HCT116 (cell line): ENCODE data around the gene ZNF334. TPM values are rescaled to one million over a fixed set of nuclear protein-coding genes. Genes with fewer than 3 reads are reported as not detected.
A peak's percentile ranks its signal among the peaks of the same experiment; 100 is the strongest.

ENCODE experiments used
- ATAC-seq: fragments of 200-7000 bp; cut with Tn5 transposase; 2 replicates; pipeline ENCODE4 v1.9.1; 2020; ENCODE audit warnings: mild to moderate bottlenecking, moderate library complexity
- BruUV-seq: library from RNA; stranded (reverse); fragments of 400-500 nt; replicated peaks from 2 replicates; lab custom pipeline; 2021; lab: Mats Ljungman, UMichigan
- CTCF ChIA-PET: fragments of 300-600 bp; sonication (Branson Sonifier 250); formaldehyde crosslinking; loops from one replicate; lab custom pipeline; 2021; ENCODE audit warnings: antibody characterized with exemption; lab: Charles Lee
- POLR2A ChIA-PET: fragments of 300-600, 350-600 bp; sonication (Branson Sonifier 250); formaldehyde crosslinking; loops from one replicate; lab custom pipeline; 2021; ENCODE audit warnings: antibody characterized with exemption; lab: Charles Lee
- RAD21 ChIA-PET, 2 experiments: fragments of 300-600 bp; sonication (Branson Sonifier 250); formaldehyde crosslinking; loops; one replicate each; lab custom pipeline; 2023; ENCODE audit warnings: low total read pairs in 2 of 2; ENCODE audit not compliant: uncharacterized antibody in 2 of 2, unreplicated experiment in 2 of 2, low non-redundant PET in 1 of 2; lab: Charles Lee
- DNase-seq: peaks from one replicate; pipeline ENCODE4 v3.0.0-alpha.2; 2010; ENCODE audit warnings: low read depth, low spot score
- H2AFZ ChIP-seq: fragments of 200-600 bp; shearing (Covaris generic), sonication (generic); 2 replicates; pipeline ENCODE4 v1.6.1; 2017; ENCODE audit warnings: low read depth, mixed run types, mixed read lengths, antibody characterized with exemption, low read length; ENCODE audit not compliant: poor library complexity, severe bottlenecking
- H3K27ac ChIP-seq: 2 replicates; pipeline ENCODE4 v1.5.1; 2012; ENCODE audit warnings: low read depth, low read length
- H3K27me3 ChIP-seq: fragments of 200-600 bp; sonication (generic); 2 replicates; pipeline ENCODE4 v1.6.1; 2016; ENCODE audit warnings: mixed run types, low read length, mixed read lengths; ENCODE audit not compliant: insufficient read depth
- H3K36me3 ChIP-seq, 2 experiments: fragments of 200-500 bp in 1 of 2; fragments of 200-600 bp in 1 of 2; sonication (Bioruptor generic) in 1 of 2; sonication (generic) in 1 of 2; 2 replicates each; pipeline versions ENCODE4 v1.5.1 to v1.6.1; 2014 to 2016; ENCODE audit warnings: low read length in 2 of 2, inconsistent platforms in 1 of 2, mixed read lengths in 1 of 2, mixed run types in 1 of 2; ENCODE audit not compliant: insufficient read depth in 2 of 2, control insufficient read depth in 1 of 2
- H3K4me1 ChIP-seq, 2 experiments: fragments of 200-600 bp in 1 of 2; sonication (generic) in 1 of 2; 2 replicates each; pipeline versions ENCODE4 v1.5.1 to v1.6.1; 2012 to 2017; ENCODE audit warnings: low read length in 2 of 2, inconsistent platforms in 1 of 2, mild to moderate bottlenecking in 1 of 2, mixed read lengths in 1 of 2, mixed run types in 1 of 2, moderate library complexity in 1 of 2; ENCODE audit not compliant: insufficient read depth in 2 of 2, control insufficient read depth in 1 of 2
- H3K4me2 ChIP-seq: fragments of 200-600 bp; sonication (generic); 2 replicates; pipeline ENCODE4 v1.6.1; 2017; ENCODE audit warnings: mixed run types, low read length, mixed read lengths
- H3K4me3 ChIP-seq, 2 experiments: fragments of 200-600 bp in 1 of 2; sonication (generic) in 1 of 2; replicated peaks in 1 of 2; 2 replicates each; pipeline ENCODE4 v1.5.1; 2011 to 2016; ENCODE audit warnings: low read length in 2 of 2, control low read depth in 1 of 2, low read depth in 1 of 2, mild to moderate bottlenecking in 1 of 2, mixed read lengths in 1 of 2, mixed run types in 1 of 2
- H3K79me2 ChIP-seq: fragments of 200-600 bp; sonication (generic); 2 replicates; pipeline ENCODE4 v1.6.1; 2017; ENCODE audit warnings: mild to moderate bottlenecking, mixed run types, low read length, moderate library complexity, mixed read lengths; ENCODE audit not compliant: insufficient read depth
- H3K9ac ChIP-seq: fragments of 200-600 bp; sonication (generic); 2 replicates; pipeline ENCODE4 v1.6.1; 2016; ENCODE audit warnings: low read length, mixed read lengths
- H3K9me2 ChIP-seq: fragments of 200-600 bp; sonication (generic), shearing (Covaris generic); 2 replicates; pipeline ENCODE4 v1.6.1; 2017; ENCODE audit warnings: mixed run types, mild to moderate bottlenecking, moderate library complexity; ENCODE audit not compliant: insufficient read depth
- H3K9me3 ChIP-seq, 2 experiments: fragments of 200-500 bp in 1 of 2; fragments of 200-600 bp in 1 of 2; sonication (Bioruptor generic) in 1 of 2; sonication (generic) in 1 of 2; 2 replicates each; pipeline ENCODE4 v1.6.1; 2014 to 2017; ENCODE audit warnings: low read length in 2 of 2, mixed read lengths in 2 of 2, inconsistent platforms in 1 of 2, low read depth in 1 of 2, mild to moderate bottlenecking in 1 of 2, mixed run types in 1 of 2, moderate library complexity in 1 of 2; ENCODE audit not compliant: control insufficient read depth in 1 of 2, insufficient read depth in 1 of 2
- H4K20me1 ChIP-seq: fragments of 200-600 bp; sonication (generic), shearing (Covaris generic); 2 replicates; pipeline ENCODE4 v1.6.1; 2017; ENCODE audit warnings: mixed run types, mild to moderate bottlenecking, moderate library complexity; ENCODE audit not compliant: insufficient read depth
- ATF3 ChIP-seq: IDR thresholded peaks from 2 replicates; pipeline ENCODE4 v1.6.1; 2012
- CEBPB ChIP-seq: IDR thresholded peaks from 2 replicates; pipeline ENCODE4 v1.6.1; 2012; ENCODE audit warnings: low read depth
- EGR1 ChIP-seq: IDR thresholded peaks from 2 replicates; pipeline ENCODE4 v1.6.1; 2012; ENCODE audit warnings: low read depth
- ELF1 ChIP-seq: IDR thresholded peaks from 2 replicates; pipeline ENCODE4 v1.6.1; 2012; ENCODE audit warnings: low read depth, borderline replicate concordance
- EZH2 ChIP-seq: fragments of 200-600 bp; sonication (generic); IDR thresholded peaks from 2 replicates; pipeline ENCODE4 v1.6.1; 2017; ENCODE audit warnings: antibody characterized with exemption, mixed run types
- FOSL1 ChIP-seq: IDR thresholded peaks from 2 replicates; pipeline ENCODE4 v1.6.1; 2012; ENCODE audit warnings: low read depth
- JUND ChIP-seq: IDR thresholded peaks from 2 replicates; pipeline ENCODE4 v1.6.1; 2012
- MAX ChIP-seq: IDR thresholded peaks from 2 replicates; pipeline ENCODE4 v1.6.1; 2012
- POLR2AphosphoS5 ChIP-seq: IDR thresholded peaks from 2 replicates; pipeline ENCODE4 v1.6.1; 2011; ENCODE audit warnings: mild to moderate bottlenecking, low read depth, low read length, moderate library complexity
- RAD21 ChIP-seq: IDR thresholded peaks from 2 replicates; pipeline ENCODE4 v1.6.1; 2012; ENCODE audit warnings: low read depth, mild to moderate bottlenecking
- SIN3A ChIP-seq: IDR thresholded peaks from 2 replicates; pipeline ENCODE4 v1.6.1; 2012; ENCODE audit warnings: low read depth
- SP1 ChIP-seq: IDR thresholded peaks from 2 replicates; pipeline ENCODE4 v1.6.1; 2012; ENCODE audit warnings: low read depth
- SRF ChIP-seq: IDR thresholded peaks from 2 replicates; pipeline ENCODE4 v1.6.1; 2012; ENCODE audit warnings: low read depth
- TCF7L2 ChIP-seq: IDR thresholded peaks from 2 replicates; pipeline ENCODE4 v1.7.0; 2011; ENCODE audit warnings: borderline replicate concordance, inconsistent platforms; ENCODE audit not compliant: insufficient read depth, insufficient read length; ENCODE audit errors: extremely low read depth
- YY1 ChIP-seq: IDR thresholded peaks from 2 replicates; pipeline ENCODE4 v1.6.1; 2011; ENCODE audit warnings: low read length, low read depth, moderate library complexity, mild to moderate bottlenecking; ENCODE audit not compliant: insufficient replicate concordance; ENCODE audit errors: extremely low read depth
- ZNF274 ChIP-seq: fragments of 200-500 bp; sonication (Bioruptor generic); IDR thresholded peaks from 2 replicates; pipeline ENCODE4 v1.6.1; 2014; ENCODE audit warnings: mild to moderate bottlenecking, low read depth, low read length, inconsistent platforms
- intact Hi-C: fragments of 100-400 bp; cut with micrococcal nuclease; formaldehyde crosslinking; loops from 2 replicates; pipeline ENCODE4 v1.10.0; 2022
- total RNA-seq: library from RNA; stranded (reverse); gene quantifications from one replicate; pipeline ENCODE4 v1.2.1, GENCODE V29; 2021; ENCODE audit not compliant: unreplicated experiment
- TF ChIP-seq, protein P1 (sequence below): IDR thresholded peaks from 2 replicates; pipeline ENCODE4 v1.6.1; 2012; ENCODE audit warnings: low read depth

ZNF334 gene
- total RNA-seq, 1 experiment from 2014 or later: not detected

DNA sequence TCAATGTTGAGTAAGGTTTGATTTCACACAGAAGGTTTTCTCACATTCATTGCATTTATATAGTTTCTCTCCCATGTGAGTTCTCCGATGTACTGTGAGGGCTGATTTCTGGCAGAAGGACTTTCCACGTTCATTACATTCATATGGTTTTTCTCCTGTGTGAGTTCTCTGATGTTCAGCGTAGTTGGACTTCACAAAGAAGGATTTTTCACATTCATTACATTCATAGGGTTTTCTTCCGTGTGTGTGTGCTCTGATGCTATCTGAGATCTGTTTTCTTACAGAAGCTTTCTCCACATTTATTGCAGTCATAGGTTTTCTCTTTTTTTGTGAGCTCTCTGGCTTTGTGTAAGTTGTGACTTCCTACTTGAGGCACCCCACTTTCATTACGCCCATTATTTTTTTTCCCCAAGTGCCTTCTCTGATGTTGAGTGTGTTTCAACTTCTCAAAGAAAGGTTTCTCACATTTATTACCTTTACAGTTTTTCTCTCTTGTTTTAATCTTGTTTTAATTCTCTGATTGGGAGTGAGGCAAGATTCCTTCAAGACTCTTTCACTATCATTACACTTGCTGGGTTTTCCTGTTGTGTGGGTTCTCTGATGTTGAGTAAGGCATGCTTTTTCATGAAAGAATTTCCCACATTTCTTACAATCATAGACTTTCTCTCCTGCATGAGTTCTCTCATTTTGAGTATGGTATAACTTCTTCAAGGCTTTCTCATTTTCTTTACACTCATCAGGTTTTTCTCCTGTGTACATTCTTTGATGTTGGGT lies 56.9 kb downstream of the ZNF334 start:
- Histone ChIP-seq H3K4me2 (no peak overlapping the region), H3K27ac (no peak overlapping the region), H4K20me1 (no peaks in the 10 kb centered on the region), H3K27me3 (no peaks in the 10 kb centered on the region), H3K9me3 (peaks cover 13 to 21% of the 10 kb centered on the region in 2 experiments; a peak in 3 of 4 replicates), H3K9ac (no peak overlapping the region), H2AFZ (no peak overlapping the region), H3K4me3 (no peak overlapping the region), H3K79me2 (no peaks in the 10 kb centered on the region), H3K36me3 (no peaks in the 10 kb centered on the region), H3K9me2 (no peaks in the 10 kb centered on the region), H3K4me1 (no peaks in the 10 kb centered on the region)
- no TSS peak for BruUV-seq
- ChIA-PET POLR2A (no interaction called here), CTCF (no interaction called here), RAD21 (no interaction called here)
- TF ChIP-seq SRF (no peak), RAD21 (no peak), SP1 (no peak), ELF1 (no peak), JUND (no peak), CEBPB (no peak), ZNF274 (peak; percentile 79)
- DNase-seq (no peak), ATAC-seq (no peak)
- intact Hi-C loops: no loop called here

DNA sequence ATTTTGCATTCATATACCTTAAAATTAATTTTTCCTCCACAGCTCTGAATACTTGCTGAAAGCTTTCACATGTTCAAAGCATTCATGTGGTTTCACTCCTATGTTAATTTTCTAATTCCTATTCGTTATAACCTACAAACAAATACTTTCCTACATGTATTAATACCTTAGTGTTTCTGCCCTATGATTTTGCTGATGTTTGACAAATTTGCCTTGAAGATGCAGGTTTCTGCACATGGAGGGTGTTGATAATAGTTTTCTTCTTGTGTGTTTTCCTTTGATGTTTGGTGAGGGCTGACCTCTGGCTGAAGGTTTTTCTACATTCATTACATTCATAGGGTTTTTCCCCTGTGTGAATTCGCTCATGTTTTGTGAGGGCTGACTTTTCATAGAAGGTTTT lies 57.6 kb downstream of the ZNF334 start:
- Histone ChIP-seq H3K27me3 (no peaks in the 10 kb centered on the region), H3K4me3 (no peak overlapping the region), H3K9ac (no peak overlapping the region), H3K9me2 (no peaks in the 10 kb centered on the region), H4K20me1 (no peaks in the 10 kb centered on the region), H3K4me1 (no peaks in the 10 kb centered on the region), H3K36me3 (no peaks in the 10 kb centered on the region), H3K9me3 (peaks cover 13 to 21% of the 10 kb centered on the region in 2 experiments; a peak in 3 of 4 replicates), H2AFZ (no peak overlapping the region), H3K27ac (no peak overlapping the region), H3K79me2 (no peaks in the 10 kb centered on the region), H3K4me2 (no peak overlapping the region)
- ChIA-PET RAD21 (no interaction called here), CTCF (no interaction called here), POLR2A (no interaction called here)
- intact Hi-C loops: no loop called here
- BruUV-seq: no TSS peak
- no peak for DNase-seq
- ATAC-seq: no peak
- TF ChIP-seq EGR1 (no peak), YY1 (no peak), FOSL1 (no peak), SIN3A (no peak), ATF3 (no peak), MAX (no peak), RAD21 (no peak), TCF7L2 (no peak), SP1 (no peak), EZH2 (no peak), POLR2AphosphoS5 (no peak), ZNF274 (no peak), JUND (no peak)
- TF ChIP-seq, protein P1, sequence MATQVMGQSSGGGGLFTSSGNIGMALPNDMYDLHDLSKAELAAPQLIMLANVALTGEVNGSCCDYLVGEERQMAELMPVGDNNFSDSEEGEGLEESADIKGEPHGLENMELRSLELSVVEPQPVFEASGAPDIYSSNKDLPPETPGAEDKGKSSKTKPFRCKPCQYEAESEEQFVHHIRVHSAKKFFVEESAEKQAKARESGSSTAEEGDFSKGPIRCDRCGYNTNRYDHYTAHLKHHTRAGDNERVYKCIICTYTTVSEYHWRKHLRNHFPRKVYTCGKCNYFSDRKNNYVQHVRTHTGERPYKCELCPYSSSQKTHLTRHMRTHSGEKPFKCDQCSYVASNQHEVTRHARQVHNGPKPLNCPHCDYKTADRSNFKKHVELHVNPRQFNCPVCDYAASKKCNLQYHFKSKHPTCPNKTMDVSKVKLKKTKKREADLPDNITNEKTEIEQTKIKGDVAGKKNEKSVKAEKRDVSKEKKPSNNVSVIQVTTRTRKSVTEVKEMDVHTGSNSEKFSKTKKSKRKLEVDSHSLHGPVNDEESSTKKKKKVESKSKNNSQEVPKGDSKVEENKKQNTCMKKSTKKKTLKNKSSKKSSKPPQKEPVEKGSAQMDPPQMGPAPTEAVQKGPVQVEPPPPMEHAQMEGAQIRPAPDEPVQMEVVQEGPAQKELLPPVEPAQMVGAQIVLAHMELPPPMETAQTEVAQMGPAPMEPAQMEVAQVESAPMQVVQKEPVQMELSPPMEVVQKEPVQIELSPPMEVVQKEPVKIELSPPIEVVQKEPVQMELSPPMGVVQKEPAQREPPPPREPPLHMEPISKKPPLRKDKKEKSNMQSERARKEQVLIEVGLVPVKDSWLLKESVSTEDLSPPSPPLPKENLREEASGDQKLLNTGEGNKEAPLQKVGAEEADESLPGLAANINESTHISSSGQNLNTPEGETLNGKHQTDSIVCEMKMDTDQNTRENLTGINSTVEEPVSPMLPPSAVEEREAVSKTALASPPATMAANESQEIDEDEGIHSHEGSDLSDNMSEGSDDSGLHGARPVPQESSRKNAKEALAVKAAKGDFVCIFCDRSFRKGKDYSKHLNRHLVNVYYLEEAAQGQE: no peak
